Panc1 (cell line): Measurements from ENCODE around the gene KRT222. TPM values are rescaled to one million over a fixed set of nuclear protein-coding genes. Genes with fewer than 3 reads are reported as not detected.

Source experiments
- ATAC-seq: fragments of 200-7000 bp; cut with Tn5 transposase; 2 replicates; pipeline ENCODE4 v1.9.1; 2020; ENCODE audit warnings: mild to moderate bottlenecking, moderate library complexity
- BruUV-seq: library from RNA; stranded (reverse); fragments of 400-500 nt; replicated peaks from 2 replicates; lab custom pipeline; 2021; lab: Mats Ljungman, UMichigan
- CTCF ChIA-PET: fragments of 300-600 bp; sonication (Branson Sonifier 250); formaldehyde crosslinking; loops from one replicate; lab custom pipeline; 2022; ENCODE audit warnings: antibody characterized with exemption; lab: Charles Lee
- POLR2A ChIA-PET: fragments of 300-600 bp; sonication (Branson Sonifier 250); formaldehyde crosslinking; loops from one replicate; lab custom pipeline; 2022; ENCODE audit warnings: antibody characterized with exemption; lab: Charles Lee
- DNase-seq: peaks from one replicate; pipeline ENCODE4 v3.0.0-alpha.2; 2010; ENCODE audit warnings: low read depth, low spot score
- H3K27ac ChIP-seq: 2 replicates; pipeline ENCODE4 v1.5.1; 2011; ENCODE audit warnings: mild to moderate bottlenecking, low read length, inconsistent platforms
- H3K27me3 ChIP-seq: fragments of 200-500 bp; sonication (Bioruptor generic); 2 replicates; pipeline ENCODE4 v1.6.0; 2014; ENCODE audit warnings: low read length, inconsistent platforms; ENCODE audit not compliant: control insufficient read depth, insufficient read depth
- H3K36me3 ChIP-seq: fragments of 200-500 bp; sonication (Bioruptor generic); 2 replicates; pipeline ENCODE4 v1.5.1; 2014; ENCODE audit warnings: inconsistent platforms, mild to moderate bottlenecking, low read length, moderate library complexity; ENCODE audit not compliant: control insufficient read depth, insufficient read depth
- H3K4me1 ChIP-seq: 2 replicates; pipeline ENCODE4 v1.5.1; 2011; ENCODE audit warnings: inconsistent platforms, mild to moderate bottlenecking, low read length, moderate library complexity; ENCODE audit not compliant: control insufficient read depth, insufficient read depth
- H3K4me3 ChIP-seq, 2 experiments: 2 replicates each; pipeline ENCODE4 v1.5.1; 2011 to 2012; ENCODE audit warnings: low read depth in 2 of 2, low read length in 2 of 2, mild to moderate bottlenecking in 2 of 2, inconsistent platforms in 1 of 2, moderate library complexity in 1 of 2
- H3K9me3 ChIP-seq: fragments of 200-500 bp; sonication (Bioruptor generic); 2 replicates; pipeline ENCODE4 v1.5.1; 2014; ENCODE audit warnings: low read depth, mild to moderate bottlenecking, inconsistent platforms, low read length, moderate library complexity; ENCODE audit not compliant: control insufficient read depth, insufficient read depth
- POLR2AphosphoS5 ChIP-seq: IDR thresholded peaks from 2 replicates; pipeline ENCODE4 v1.6.1; 2012; ENCODE audit warnings: mild to moderate bottlenecking, low read depth, low read length, moderate library complexity
- REST ChIP-seq, 2 experiments: IDR thresholded peaks; 2 replicates each; pipeline ENCODE4 v1.6.1; 2011 to 2012; ENCODE audit warnings: low read depth in 2 of 2, control low read depth in 1 of 2, low read length in 1 of 2, mild to moderate bottlenecking in 1 of 2, moderate library complexity in 1 of 2; ENCODE audit not compliant: insufficient read depth in 1 of 2
- SIN3A ChIP-seq: IDR thresholded peaks from 2 replicates; pipeline ENCODE4 v1.6.1; 2012; ENCODE audit warnings: low read depth, mild to moderate bottlenecking, low read length, moderate library complexity, borderline replicate concordance; ENCODE audit not compliant: insufficient read depth
- TCF7L2 ChIP-seq: IDR thresholded peaks from 2 replicates; pipeline ENCODE4 v1.6.1; 2011; ENCODE audit warnings: mild to moderate bottlenecking, low read depth, low read length, inconsistent platforms
- in situ Hi-C: cut with HindIII; loops from 2 replicates; pipeline ENCODE4 v1.10.0; 2016; ENCODE audit warnings: low sequenced_read_pairs, low pct_unique_long_range_greater_than_20kb
- intact Hi-C: fragments of 100-400 bp; cut with micrococcal nuclease; formaldehyde crosslinking; loops from one replicate; pipeline ENCODE4 v1.10.0; 2022; ENCODE audit not compliant: unreplicated experiment
- total RNA-seq: library from RNA; stranded (reverse); gene quantifications from one replicate; pipeline ENCODE4 v1.2.1, GENCODE V29; 2021; ENCODE audit not compliant: unreplicated experiment
- TF ChIP-seq, protein P1 (sequence below): fragments of 450-650 bp; IDR thresholded peaks from 2 replicates; pipeline ENCODE4 v1.5.1; 2017; ENCODE audit warnings: mild to moderate bottlenecking

The KRT222 gene
- total RNA-seq, 1 experiment from 2014 or later: not detected

DNA sequence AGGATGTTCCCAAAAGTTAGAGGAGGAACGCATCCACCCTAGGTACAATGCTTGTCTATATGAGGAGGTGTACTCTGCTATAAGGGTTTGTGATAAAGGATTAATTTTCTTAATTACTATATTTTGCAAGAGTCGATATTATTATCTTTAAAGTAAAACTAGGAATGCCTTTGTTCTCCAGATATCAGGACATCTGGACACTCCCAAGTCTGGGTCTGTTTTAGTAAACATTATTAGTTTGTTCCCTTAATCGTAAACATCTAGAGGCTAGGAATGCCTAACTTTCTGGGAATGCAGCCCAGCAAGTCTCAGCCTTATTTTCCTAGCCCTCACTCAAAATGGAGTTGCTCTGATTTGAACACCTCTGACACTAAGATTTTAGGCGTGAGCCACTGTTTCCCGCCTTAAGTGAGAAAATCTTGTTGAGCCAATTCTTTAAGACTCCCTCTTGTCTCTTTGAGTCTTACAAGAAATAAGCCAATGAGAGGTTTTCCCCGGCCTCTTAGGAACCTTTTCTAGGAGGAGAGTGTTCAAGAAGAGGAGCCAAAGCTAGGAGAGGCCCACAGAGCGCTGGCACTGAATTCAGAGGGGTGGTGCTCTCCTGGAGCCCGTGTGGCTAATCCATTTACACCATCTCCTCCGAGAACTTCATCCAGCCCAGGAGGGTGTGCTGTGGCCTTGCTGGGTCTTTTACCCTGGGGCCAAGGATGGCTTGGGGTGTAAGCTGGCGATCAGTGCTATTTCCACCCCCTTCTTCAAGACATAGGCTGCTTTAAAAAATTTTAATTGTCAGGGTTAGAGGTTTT is 58.2 kb downstream of the KRT222 start:
- Histone ChIP-seq H3K27ac (no peak overlapping the region), H3K4me3 (no peak overlapping the region), H3K36me3 (no peaks in the 10 kb centered on the region), H3K9me3 (no peaks in the 10 kb centered on the region), H3K4me1 (no peaks in the 10 kb centered on the region), H3K27me3 (no peaks in the 10 kb centered on the region; the same call in 1 of the 2 replicates)
- intact Hi-C loops (no loop called here), in situ Hi-C loops (no loop called here)
- CTCF ChIA-PET: no interaction called here
- no peak for ATAC-seq
- POLR2A ChIA-PET: no interaction called here
- no TSS peak for BruUV-seq
- TF ChIP-seq, protein P1, sequence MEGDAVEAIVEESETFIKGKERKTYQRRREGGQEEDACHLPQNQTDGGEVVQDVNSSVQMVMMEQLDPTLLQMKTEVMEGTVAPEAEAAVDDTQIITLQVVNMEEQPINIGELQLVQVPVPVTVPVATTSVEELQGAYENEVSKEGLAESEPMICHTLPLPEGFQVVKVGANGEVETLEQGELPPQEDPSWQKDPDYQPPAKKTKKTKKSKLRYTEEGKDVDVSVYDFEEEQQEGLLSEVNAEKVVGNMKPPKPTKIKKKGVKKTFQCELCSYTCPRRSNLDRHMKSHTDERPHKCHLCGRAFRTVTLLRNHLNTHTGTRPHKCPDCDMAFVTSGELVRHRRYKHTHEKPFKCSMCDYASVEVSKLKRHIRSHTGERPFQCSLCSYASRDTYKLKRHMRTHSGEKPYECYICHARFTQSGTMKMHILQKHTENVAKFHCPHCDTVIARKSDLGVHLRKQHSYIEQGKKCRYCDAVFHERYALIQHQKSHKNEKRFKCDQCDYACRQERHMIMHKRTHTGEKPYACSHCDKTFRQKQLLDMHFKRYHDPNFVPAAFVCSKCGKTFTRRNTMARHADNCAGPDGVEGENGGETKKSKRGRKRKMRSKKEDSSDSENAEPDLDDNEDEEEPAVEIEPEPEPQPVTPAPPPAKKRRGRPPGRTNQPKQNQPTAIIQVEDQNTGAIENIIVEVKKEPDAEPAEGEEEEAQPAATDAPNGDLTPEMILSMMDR: no peak
- TF ChIP-seq REST (IDR thresholded peaks at IDR 0.05; ENCODE audit: insufficient read depth in 1 of 2, low read depth in 2 of 2, low read length in 1 of 2) (no peak), SIN3A (no peak), TCF7L2 (no peak), POLR2AphosphoS5 (no peak)
- DNase-seq: no peak

DNA sequence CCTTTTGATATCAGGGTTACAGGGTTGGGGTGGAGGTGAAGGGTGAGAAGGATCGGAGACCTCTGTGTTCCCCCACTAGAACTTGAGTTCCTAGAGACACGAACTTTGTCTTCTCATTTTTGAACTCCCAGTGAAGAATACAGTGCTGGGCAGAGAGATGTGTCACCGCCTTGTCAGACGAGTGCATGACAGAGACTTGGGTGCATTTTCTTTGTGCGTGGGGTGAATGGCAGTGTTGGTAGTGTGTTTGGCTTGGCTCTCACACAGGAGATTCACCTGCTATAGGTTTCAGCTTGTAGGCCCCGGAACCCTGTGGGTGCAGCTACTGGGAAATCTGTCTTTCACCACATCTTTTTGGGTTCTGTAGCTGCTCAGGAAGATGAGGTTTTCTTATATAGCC is 59.7 kb downstream of the KRT222 start:
- BruUV-seq: no TSS peak
- Histone ChIP-seq H3K27ac (no peak overlapping the region), H3K4me3 (no peak overlapping the region), H3K36me3 (no peaks in the 10 kb centered on the region), H3K27me3 (no peaks in the 10 kb centered on the region; the same call in 1 of the 2 replicates), H3K4me1 (no peaks in the 10 kb centered on the region), H3K9me3 (no peaks in the 10 kb centered on the region)
- ATAC-seq: no peak
- ChIA-PET CTCF (no interaction called here), POLR2A (no interaction called here)
- DNase-seq: no peak
- no peak for TF ChIP-seq SIN3A
- TF ChIP-seq TCF7L2: no peak
- no peak for TF ChIP-seq POLR2AphosphoS5
- TF ChIP-seq, protein P1: no peak
- in situ Hi-C loops: no loop called here
- intact Hi-C loops: no loop called here

Other genes with a start within 250 kb of the KRT222 start
- gene TOP2A, start 247.3 kb downstream of the KRT222 start, total RNA-seq: 230 TPM
- gene IGFBP4, start 221.7 kb downstream of the KRT222 start, total RNA-seq: 27.1 TPM
- not detected for gene TNS4, start 163.6 kb downstream of the KRT222 start, total RNA-seq
- gene CCR7, start 99.7 kb downstream of the KRT222 start, total RNA-seq: 0.44 TPM
- 129 TPM for gene SMARCE1, start 17.4 kb downstream of the KRT222 start, total RNA-seq
- gene KRT24, start 38.6 kb upstream of the KRT222 start, total RNA-seq: not detected
- gene KRT25, start 90.2 kb upstream of the KRT222 start, total RNA-seq: not detected
- gene KRT26, start 107.0 kb upstream of the KRT222 start, total RNA-seq: not detected
- gene KRT27, start 117.4 kb upstream of the KRT222 start, total RNA-seq: not detected
- gene KRT28, start 134.8 kb upstream of the KRT222 start, total RNA-seq: not detected
- 70.8 TPM for gene KRT10, start 157.4 kb upstream of the KRT222 start, total RNA-seq
- not detected for gene KRT12, start 202.0 kb upstream of the KRT222 start, total RNA-seq
- 0.13 TPM for gene KRT20, start 220.1 kb upstream of the KRT222 start, total RNA-seq